Gastroesophageal sphincter (tissue), 3 donors: ENCODE measurements around the gene THEM4.
"Not testable (repeated sequence)": the region's sequence is repeated elsewhere in the genome, so short reads cannot be mapped to it uniquely, and the experiment has no call there.

Source experiments
- CTCF ChIP-seq, 4 experiments: fragments of 200-600 bp in 2 of 4; fragments of 450-650 bp in 2 of 4; sonication (generic) in 1 of 4; IDR thresholded peaks; one replicate each; pipeline ENCODE4 v1.5.1; 2017 to 2019; ENCODE audit warnings: antibody characterized with exemption in 4 of 4, mild to moderate bottlenecking in 2 of 4, moderate library complexity in 2 of 4
- POLR2A ChIP-seq, 2 donors: fragments of 450-650 bp; IDR thresholded peaks; one replicate each; pipeline ENCODE4 v1.6.1; 2017; ENCODE audit warnings: antibody characterized with exemption in 2 of 2, mild to moderate bottlenecking in 2 of 2, moderate library complexity in 1 of 2
- POLR2AphosphoS5 ChIP-seq: sonication (generic); formaldehyde crosslinking; IDR thresholded peaks from one replicate; pipeline ENCODE4 v1.6.1; 2017; ENCODE audit warnings: antibody characterized with exemption

- not testable (repeated sequence) for TF ChIP-seq CTCF (IDR thresholded peaks at IDR 0.05); POLR2A (IDR thresholded peaks at IDR 0.05); POLR2AphosphoS5
Observed at GRCh38 chr1:151872776-151873175, 36.5 kb downstream of the THEM4 start.
